Activated B cell treated with CpG ODN at 0.5 μM for 24 hours (primary cell): ENCODE results near the gene NEK10. TPM values are rescaled to one million over a fixed set of nuclear protein-coding genes. Genes with fewer than 3 reads are reported as not detected.

ENCODE experiments used
- ATAC-seq: fragments of 200-7000 bp; cut with Tn5 transposase; one replicate; pipeline ENCODE4 v1.10.0; 2021; ENCODE audit warnings: low read depth, mild to moderate bottlenecking, moderate library complexity
- CTCF ChIA-PET: fragments of 350-600 bp; sonication (Branson Sonifier 250); formaldehyde crosslinking; loops from one replicate; lab custom pipeline; 2021; ENCODE audit warnings: antibody characterized with exemption; lab: Charles Lee
- POLR2A ChIA-PET: fragments of 350-600 bp; sonication (Branson Sonifier 250); formaldehyde crosslinking; loops from one replicate; lab custom pipeline; 2021; ENCODE audit warnings: antibody characterized with exemption; lab: Charles Lee
- DNase-seq: peaks from one replicate; pipeline ENCODE4 v3.0.0; 2022
- H3K27ac Mint-ChIP-seq: one replicate; pipeline ENCODE4 v1.8.0; 2020; ENCODE audit warnings: mixed read lengths
- H3K27me3 Mint-ChIP-seq: one replicate; pipeline ENCODE4 v1.8.0; 2021; ENCODE audit warnings: mixed read lengths
- H3K36me3 Mint-ChIP-seq: one replicate; pipeline ENCODE4 v1.8.0; 2021; ENCODE audit warnings: low read depth, mixed read lengths
- H3K4me1 Mint-ChIP-seq: one replicate; pipeline ENCODE4 v1.8.0; 2021; ENCODE audit warnings: mixed read lengths
- H3K4me3 Mint-ChIP-seq: one replicate; pipeline ENCODE4 v1.8.0; 2020; ENCODE audit warnings: mild to moderate bottlenecking, mixed read lengths
- H3K9me3 Mint-ChIP-seq: one replicate; pipeline ENCODE4 v1.8.0; 2020; ENCODE audit warnings: mixed read lengths
- CTCF ChIP-seq: fragments of 200-600 bp; IDR thresholded peaks from one replicate; pipeline ENCODE4 v1.8.0; 2022; ENCODE audit warnings: antibody characterized with exemption, mild to moderate bottlenecking
- intact Hi-C: fragments of 100-400 bp; cut with micrococcal nuclease; formaldehyde crosslinking; loops from one replicate; pipeline ENCODE4 v1.15.1; 2024
- total RNA-seq: library from RNA; stranded (reverse); gene quantifications from 2 replicates; pipeline ENCODE4 v1.2.3, GENCODE V29; 2022

The NEK10 gene
- total RNA-seq, 1 donor from 2014 or later = 0.84 TPM

GRCh38 chr3:27114684-27115083 lies 254.5 kb downstream of the NEK10 start:
- TF ChIP-seq CTCF = no peak
- no peak for ATAC-seq
- Mint-ChIP-seq H3K27me3 (no peaks in the 10 kb centered on the region), H3K9me3 (no peaks in the 10 kb centered on the region), H3K36me3 (no peaks in the 10 kb centered on the region), H3K4me3 (no peak overlapping the region), H3K27ac (no peak overlapping the region), H3K4me1 (no peaks in the 10 kb centered on the region)
- ChIA-PET POLR2A (no interaction called here), CTCF (no interaction called here)
- no peak for DNase-seq
- intact Hi-C loops = no loop called here

GRCh38 chr3:27114129-27114528 lies 255.1 kb downstream of the NEK10 start:
- no peak for TF ChIP-seq CTCF
- intact Hi-C loops = no loop called here
- POLR2A ChIA-PET = no interaction called here
- CTCF ChIA-PET = no interaction called here
- no peaks in the 10 kb centered on the region for H3K4me1 Mint-ChIP-seq
- ATAC-seq (no peak), DNase-seq (no peak)
- H3K4me3 Mint-ChIP-seq = no peak overlapping the region
- no peaks in the 10 kb centered on the region for H3K27me3 Mint-ChIP-seq
- no peak overlapping the region for H3K27ac Mint-ChIP-seq
- no peaks in the 10 kb centered on the region for H3K9me3 Mint-ChIP-seq
- no peaks in the 10 kb centered on the region for H3K36me3 Mint-ChIP-seq

- no peaks in the 10 kb centered on the region for H3K36me3 Mint-ChIP-seq
- POLR2A ChIA-PET = no interaction called here
- H3K4me1 Mint-ChIP-seq = no peaks in the 10 kb centered on the region
- no peak overlapping the region for H3K27ac Mint-ChIP-seq
- CTCF ChIA-PET = no interaction called here
- no peaks in the 10 kb centered on the region for H3K9me3 Mint-ChIP-seq
- H3K4me3 Mint-ChIP-seq = no peak overlapping the region
- no peak for DNase-seq
- H3K27me3 Mint-ChIP-seq = no peaks in the 10 kb centered on the region
- intact Hi-C loops = no loop called here
- ATAC-seq = no peak
- TF ChIP-seq CTCF = no peak
These were observed 259.2 kb downstream of the NEK10 start for GRCh38 chr3:27110020-27110419.

GRCh38 chr3:27108322-27108721 lies 260.9 kb downstream of the NEK10 start:
- H3K9me3 Mint-ChIP-seq = no peaks in the 10 kb centered on the region
- H3K27ac Mint-ChIP-seq = no peak overlapping the region
- DNase-seq = no peak
- H3K4me1 Mint-ChIP-seq = no peaks in the 10 kb centered on the region
- POLR2A ChIA-PET = no interaction called here
- no peaks in the 10 kb centered on the region for H3K27me3 Mint-ChIP-seq
- no peaks in the 10 kb centered on the region for H3K36me3 Mint-ChIP-seq
- intact Hi-C loops = no loop called here
- no peak for ATAC-seq
- no peak overlapping the region for H3K4me3 Mint-ChIP-seq
- TF ChIP-seq CTCF = no peak
- CTCF ChIA-PET = no interaction called here

GRCh38 chr3:27105904-27106303 lies 263.3 kb downstream of the NEK10 start:
- no peak for DNase-seq
- Mint-ChIP-seq H3K4me1 (no peaks in the 10 kb centered on the region), H3K4me3 (no peak overlapping the region), H3K9me3 (no peaks in the 10 kb centered on the region), H3K27ac (no peak overlapping the region), H3K27me3 (no peaks in the 10 kb centered on the region), H3K36me3 (no peaks in the 10 kb centered on the region)
- ATAC-seq = no peak
- intact Hi-C loops = no loop called here
- ChIA-PET CTCF (no interaction called here), POLR2A (no interaction called here)
- TF ChIP-seq CTCF = no peak
